H9 (cell line): ENCODE data around the gene HEYL. TPM values are rescaled to one million over a fixed set of nuclear protein-coding genes. Genes with fewer than 3 reads are reported as not detected.

Experiments used
- DNase-seq: peaks from one replicate; pipeline ENCODE4 v3.0.0-alpha.2; 2017
- H2AFZ ChIP-seq: one replicate; pipeline ENCODE4 v1.6.1; 2013; ENCODE audit warnings: mild to moderate bottlenecking, low read length, control low read depth, moderate library complexity
- H2AK5ac ChIP-seq: 2 replicates; pipeline ENCODE4 v1.6.1; 2013; ENCODE audit warnings: low read length, control low read depth, mixed read lengths; ENCODE audit not compliant: insufficient read length
- H2BK120ac ChIP-seq: one replicate; pipeline ENCODE4 v1.6.1; 2013; ENCODE audit warnings: low read depth, mild to moderate bottlenecking, low read length, control low read depth, inconsistent platforms; ENCODE audit not compliant: poor library complexity, severe bottlenecking
- H2BK12ac ChIP-seq: 2 replicates; pipeline ENCODE4 v1.6.1; 2013; ENCODE audit warnings: low read length, control low read depth, mixed read lengths, low read depth; ENCODE audit not compliant: insufficient read length
- H2BK15ac ChIP-seq: 2 replicates; pipeline ENCODE4 v1.6.1; 2013; ENCODE audit warnings: low read depth, low read length, control low read depth
- H2BK20ac ChIP-seq: one replicate; pipeline ENCODE4 v1.6.1; 2013; ENCODE audit warnings: low read depth, mild to moderate bottlenecking, low read length, control low read depth, inconsistent platforms; ENCODE audit not compliant: poor library complexity, severe bottlenecking
- H2BK5ac ChIP-seq: 2 replicates; pipeline ENCODE4 v1.6.1; 2013; ENCODE audit warnings: low read length, control low read depth, mixed read lengths; ENCODE audit not compliant: insufficient read length
- H3K14ac ChIP-seq: 2 replicates; pipeline ENCODE4 v1.6.1; 2013; ENCODE audit warnings: low read length, control low read depth; ENCODE audit not compliant: insufficient read depth
- H3K18ac ChIP-seq: 2 replicates; pipeline ENCODE4 v1.6.1; 2013; ENCODE audit warnings: low read depth, mild to moderate bottlenecking, mixed read lengths, low read length, control low read depth; ENCODE audit not compliant: insufficient read length
- H3K23ac ChIP-seq: 2 replicates; pipeline ENCODE4 v1.6.1; 2013; ENCODE audit warnings: low read length, control low read depth, mixed read lengths, low read depth; ENCODE audit not compliant: insufficient read length
- H3K23me2 ChIP-seq: 2 replicates; pipeline ENCODE4 v1.6.1; 2013; ENCODE audit warnings: low read depth, mild to moderate bottlenecking, mixed read lengths, low read length, control low read depth; ENCODE audit not compliant: insufficient read length, poor library complexity, severe bottlenecking
- H3K27ac ChIP-seq: 2 replicates; pipeline ENCODE4 v1.5.1; 2013; ENCODE audit warnings: low read length, control low read depth, mixed read lengths, low read depth; ENCODE audit not compliant: insufficient read length
- H3K27me3 ChIP-seq: 2 replicates; pipeline ENCODE4 v1.6.1; 2013; ENCODE audit warnings: low read length, control low read depth, inconsistent platforms; ENCODE audit not compliant: insufficient read depth
- H3K4ac ChIP-seq: 2 replicates; pipeline ENCODE4 v1.6.1; 2013; ENCODE audit warnings: low read depth, mild to moderate bottlenecking, control low read depth, inconsistent platforms, low read length, moderate library complexity
- H3K4me1 ChIP-seq: 2 replicates; pipeline ENCODE4 v1.6.1; 2013; ENCODE audit warnings: low read length, control low read depth, inconsistent platforms; ENCODE audit not compliant: insufficient read depth
- H3K4me2 ChIP-seq: 2 replicates; pipeline ENCODE4 v1.6.1; 2013; ENCODE audit warnings: low read length, control low read depth, mixed read lengths; ENCODE audit not compliant: insufficient read length, insufficient read depth
- H3K56ac ChIP-seq: 2 replicates; pipeline ENCODE4 v1.6.1; 2013; ENCODE audit warnings: low read depth, mild to moderate bottlenecking, mixed read lengths, low read length, control low read depth; ENCODE audit not compliant: insufficient read length
- H3K79me1 ChIP-seq: 2 replicates; pipeline ENCODE4 v1.6.1; 2013; ENCODE audit warnings: low read depth, mild to moderate bottlenecking, moderate library complexity, low read length, control low read depth, inconsistent platforms; ENCODE audit not compliant: insufficient read depth, poor library complexity, severe bottlenecking
- H3K79me2 ChIP-seq: 2 replicates; pipeline ENCODE4 v1.6.1; 2013; ENCODE audit warnings: low read length, control low read depth, inconsistent platforms; ENCODE audit not compliant: insufficient read depth
- H3K9ac ChIP-seq: 2 replicates; pipeline ENCODE4 v1.6.1; 2013; ENCODE audit warnings: low read length, control low read depth, mixed read lengths; ENCODE audit not compliant: insufficient read length; ENCODE audit errors: extremely low read depth
- H3K9me3 ChIP-seq: one replicate; pipeline ENCODE4 v1.6.1; 2013; ENCODE audit warnings: low read depth, low read length, inconsistent platforms; ENCODE audit not compliant: control insufficient read depth
- H3T11ph ChIP-seq: one replicate; pipeline ENCODE4 v1.6.1; 2013; ENCODE audit warnings: mild to moderate bottlenecking, low read length, control low read depth, inconsistent platforms
- H4K20me1 ChIP-seq: one replicate; pipeline ENCODE4 v1.6.1; 2013; ENCODE audit not compliant: control insufficient read depth, insufficient read length, insufficient read depth
- H4K5ac ChIP-seq: 2 replicates; pipeline ENCODE4 v1.6.1; 2013; ENCODE audit warnings: low read depth, mild to moderate bottlenecking, mixed read lengths, low read length, control low read depth; ENCODE audit not compliant: insufficient read length
- H4K8ac ChIP-seq: replicated peaks from 2 replicates; pipeline ENCODE4 v1.6.1; 2013; ENCODE audit warnings: low read length, control low read depth, mixed read lengths, low read depth; ENCODE audit not compliant: insufficient read length
- H4K91ac ChIP-seq: 2 replicates; pipeline ENCODE4 v1.6.1; 2013; ENCODE audit warnings: low read depth, mild to moderate bottlenecking, moderate library complexity, mixed read lengths, low read length, control low read depth; ENCODE audit not compliant: insufficient read length
- H3K27ac Mint-ChIP-seq, 3 experiments: 2 replicates in 2 of 3; 3 replicates in 1 of 3; pipeline ENCODE4 v1.8.0; 2020 to 2021; ENCODE audit warnings: mixed read lengths in 3 of 3, mild to moderate bottlenecking in 1 of 3, moderate library complexity in 1 of 3
- H3K27me3 Mint-ChIP-seq: 2 replicates; pipeline ENCODE4 v1.8.0; 2021; ENCODE audit warnings: low read depth, mild to moderate bottlenecking, moderate library complexity, mixed read lengths
- H3K36me3 Mint-ChIP-seq, 3 experiments: 2 replicates in 2 of 3; 3 replicates in 1 of 3; pipeline ENCODE4 v1.8.0; 2020 to 2021; ENCODE audit warnings: low read depth in 3 of 3, mixed read lengths in 3 of 3; ENCODE audit not compliant: insufficient read depth in 1 of 3
- H3K4me1 Mint-ChIP-seq, 2 experiments: 2 replicates each; pipeline ENCODE4 v1.8.0; 2020; ENCODE audit warnings: mixed read lengths in 2 of 2
- H3K4me3 Mint-ChIP-seq, 2 experiments: 2 replicates in 1 of 2; 3 replicates in 1 of 2; pipeline ENCODE4 v1.8.0; 2020 to 2021; ENCODE audit warnings: mild to moderate bottlenecking in 2 of 2, mixed read lengths in 2 of 2, moderate library complexity in 1 of 2
- H3K9me3 Mint-ChIP-seq, 2 experiments: 2 replicates in 1 of 2; 3 replicates in 1 of 2; pipeline ENCODE4 v1.8.0; 2020; ENCODE audit warnings: mild to moderate bottlenecking in 2 of 2, mixed read lengths in 2 of 2, moderate library complexity in 1 of 2
- CTCF ChIP-seq: fragments of 200-600 bp; sonication (generic); conservative IDR thresholded peaks from 3 replicates; pipeline ENCODE4 v1.8.0; 2021; ENCODE audit warnings: antibody characterized with exemption, mild to moderate bottlenecking
- WGBS: extraction: QIAGEN DNeasy Blood & Tissue Kit; methylation state at CpG from one replicate; pipeline ENCODE4 v1.1.7; 2013; ENCODE audit warnings: missing lambda C conversion rate, low lambda C conversion rate, mixed read lengths; ENCODE audit not compliant: insufficient read length; ENCODE audit errors: extremely low coverage; 5-methylcytosine and 5-hydroxymethylcytosine counted together
- total RNA-seq: library from RNA; stranded (reverse); gene quantifications from 2 replicates; pipeline ENCODE4 v1.2.1, GENCODE V29; 2021

HEYL gene
- total RNA-seq, 1 experiment from 2014 or later = 1.9 TPM

GRCh38 chr1:39613250-39613649 lies 26.2 kb downstream of the HEYL start:
- WGBS = no CpG with 5 or more reads among the region's 6 CpGs
- Histone ChIP-seq H3K4me1 (no peaks in the 10 kb centered on the region), H3K23me2 (peaks cover 6% of the 10 kb centered on the region), H3K56ac (no peak overlapping the region), H4K91ac (no peak overlapping the region), H3K9ac (no peak overlapping the region), H3K79me2 (no peaks in the 10 kb centered on the region), H3K4ac (no peak overlapping the region), H3K9me3 (no peaks in the 10 kb centered on the region), H3T11ph (no peak overlapping the region), H3K14ac (no peak overlapping the region), H3K23ac (no peak overlapping the region), H2BK15ac (no peak overlapping the region), H3K27me3 (peaks cover 3% of the 10 kb centered on the region; the same call in 1 of the 2 replicates), H3K18ac (no peak overlapping the region), H2BK20ac (no peak overlapping the region), H4K8ac (no peak overlapping the region), H2BK12ac (no peak overlapping the region), H2AFZ (no peak overlapping the region), H3K4me2 (no peak overlapping the region), H4K20me1 (no peaks in the 10 kb centered on the region), H2BK120ac (no peak overlapping the region), H2AK5ac (no peak overlapping the region), H4K5ac (no peak overlapping the region), H2BK5ac (no peak overlapping the region), H3K79me1 (no peaks in the 10 kb centered on the region), H3K27ac (no peak overlapping the region)
- Mint-ChIP-seq H3K4me3 (no peak overlapping the region), H3K9me3 (no peaks in the 10 kb centered on the region; a peak in 2 of 5 replicates), H3K27ac (no peak overlapping the region), H3K4me1 (peaks cover 4 to 13% of the 10 kb centered on the region in 2 experiments), H3K36me3 (no peaks in the 10 kb centered on the region), H3K27me3 (peaks cover 64% of the 10 kb centered on the region)
- DNase-seq = no peak
- TF ChIP-seq CTCF = no peak
